HL-60 (cell line): ENCODE measurements around the gene HADH.

Experiments used
- POLR2AphosphoS5 ChIP-seq: IDR thresholded peaks from 2 replicates; pipeline ENCODE4 v1.6.1; 2012; ENCODE audit warnings: low read depth
- TF ChIP-seq, protein P1 (sequence below): IDR thresholded peaks from 2 replicates; pipeline ENCODE4 v1.6.1; 2012; ENCODE audit warnings: low read depth; ENCODE audit not compliant: insufficient replicate concordance
- TF ChIP-seq, protein P2 (sequence below): IDR thresholded peaks from one replicate; pipeline ENCODE4 v1.5.1; 2011; ENCODE audit warnings: low read length, control low read depth, inconsistent platforms; ENCODE audit not compliant: insufficient read depth

- TF ChIP-seq, protein P1, sequence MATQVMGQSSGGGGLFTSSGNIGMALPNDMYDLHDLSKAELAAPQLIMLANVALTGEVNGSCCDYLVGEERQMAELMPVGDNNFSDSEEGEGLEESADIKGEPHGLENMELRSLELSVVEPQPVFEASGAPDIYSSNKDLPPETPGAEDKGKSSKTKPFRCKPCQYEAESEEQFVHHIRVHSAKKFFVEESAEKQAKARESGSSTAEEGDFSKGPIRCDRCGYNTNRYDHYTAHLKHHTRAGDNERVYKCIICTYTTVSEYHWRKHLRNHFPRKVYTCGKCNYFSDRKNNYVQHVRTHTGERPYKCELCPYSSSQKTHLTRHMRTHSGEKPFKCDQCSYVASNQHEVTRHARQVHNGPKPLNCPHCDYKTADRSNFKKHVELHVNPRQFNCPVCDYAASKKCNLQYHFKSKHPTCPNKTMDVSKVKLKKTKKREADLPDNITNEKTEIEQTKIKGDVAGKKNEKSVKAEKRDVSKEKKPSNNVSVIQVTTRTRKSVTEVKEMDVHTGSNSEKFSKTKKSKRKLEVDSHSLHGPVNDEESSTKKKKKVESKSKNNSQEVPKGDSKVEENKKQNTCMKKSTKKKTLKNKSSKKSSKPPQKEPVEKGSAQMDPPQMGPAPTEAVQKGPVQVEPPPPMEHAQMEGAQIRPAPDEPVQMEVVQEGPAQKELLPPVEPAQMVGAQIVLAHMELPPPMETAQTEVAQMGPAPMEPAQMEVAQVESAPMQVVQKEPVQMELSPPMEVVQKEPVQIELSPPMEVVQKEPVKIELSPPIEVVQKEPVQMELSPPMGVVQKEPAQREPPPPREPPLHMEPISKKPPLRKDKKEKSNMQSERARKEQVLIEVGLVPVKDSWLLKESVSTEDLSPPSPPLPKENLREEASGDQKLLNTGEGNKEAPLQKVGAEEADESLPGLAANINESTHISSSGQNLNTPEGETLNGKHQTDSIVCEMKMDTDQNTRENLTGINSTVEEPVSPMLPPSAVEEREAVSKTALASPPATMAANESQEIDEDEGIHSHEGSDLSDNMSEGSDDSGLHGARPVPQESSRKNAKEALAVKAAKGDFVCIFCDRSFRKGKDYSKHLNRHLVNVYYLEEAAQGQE, result no peak
- TF ChIP-seq POLR2AphosphoS5, result no peak
- TF ChIP-seq, protein P2, sequence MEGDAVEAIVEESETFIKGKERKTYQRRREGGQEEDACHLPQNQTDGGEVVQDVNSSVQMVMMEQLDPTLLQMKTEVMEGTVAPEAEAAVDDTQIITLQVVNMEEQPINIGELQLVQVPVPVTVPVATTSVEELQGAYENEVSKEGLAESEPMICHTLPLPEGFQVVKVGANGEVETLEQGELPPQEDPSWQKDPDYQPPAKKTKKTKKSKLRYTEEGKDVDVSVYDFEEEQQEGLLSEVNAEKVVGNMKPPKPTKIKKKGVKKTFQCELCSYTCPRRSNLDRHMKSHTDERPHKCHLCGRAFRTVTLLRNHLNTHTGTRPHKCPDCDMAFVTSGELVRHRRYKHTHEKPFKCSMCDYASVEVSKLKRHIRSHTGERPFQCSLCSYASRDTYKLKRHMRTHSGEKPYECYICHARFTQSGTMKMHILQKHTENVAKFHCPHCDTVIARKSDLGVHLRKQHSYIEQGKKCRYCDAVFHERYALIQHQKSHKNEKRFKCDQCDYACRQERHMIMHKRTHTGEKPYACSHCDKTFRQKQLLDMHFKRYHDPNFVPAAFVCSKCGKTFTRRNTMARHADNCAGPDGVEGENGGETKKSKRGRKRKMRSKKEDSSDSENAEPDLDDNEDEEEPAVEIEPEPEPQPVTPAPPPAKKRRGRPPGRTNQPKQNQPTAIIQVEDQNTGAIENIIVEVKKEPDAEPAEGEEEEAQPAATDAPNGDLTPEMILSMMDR, result no peak
These were observed 5.2 kb downstream of the HADH start for GRCh38 chr4:107994894-107995293.
